Naive thymus-derived CD4-positive, alpha-beta T cell (primary cell): Measurements from ENCODE around the gene DDX17. TPM values are rescaled to one million over a fixed set of nuclear protein-coding genes. Genes with fewer than 3 reads are reported as not detected.

ENCODE experiments used
- ATAC-seq: fragments of 150-1000 bp; cut with Tn5 transposase; 2 replicates; pipeline ENCODE4 v1.10.0; 2021; ENCODE audit warnings: mild to moderate bottlenecking, moderate library complexity
- CTCF ChIA-PET: fragments of 350-600 bp; sonication (Branson Sonifier 250); formaldehyde crosslinking; loops from one replicate; lab custom pipeline; 2021; ENCODE audit warnings: antibody characterized with exemption; lab: Charles Lee
- POLR2A ChIA-PET: fragments of 350-600 bp; sonication (Branson Sonifier 250); formaldehyde crosslinking; loops from one replicate; lab custom pipeline; 2021; ENCODE audit warnings: antibody characterized with exemption, inconsistent platforms; lab: Charles Lee
- DNase-seq, 9 donors: peaks; one replicate each; pipeline versions ENCODE4 v3.0.0 to v3.0.0-alpha.2; 2020 to 2022; ENCODE audit warnings: mixed read lengths in 1 of 9
- H3K27ac ChIP-seq: one replicate; pipeline ENCODE4 v1.7.0; 2013; ENCODE audit warnings: mild to moderate bottlenecking, low read depth, low read length, moderate library complexity
- H3K27me3 ChIP-seq, 2 donors: one replicate each; pipeline ENCODE4 v1.7.0; 2013; ENCODE audit warnings: low read length in 2 of 2, mild to moderate bottlenecking in 2 of 2, moderate library complexity in 2 of 2; ENCODE audit not compliant: control insufficient read depth in 2 of 2, insufficient read depth in 2 of 2
- H3K36me3 ChIP-seq, 3 experiments: 1 replicate in 2 of 3; 2 replicates in 1 of 3; pipeline ENCODE4 v1.7.0; 2013; ENCODE audit warnings: low read length in 3 of 3, mild to moderate bottlenecking in 3 of 3, moderate library complexity in 1 of 3; ENCODE audit not compliant: insufficient read depth in 3 of 3, control insufficient read depth in 2 of 3
- H3K4me1 ChIP-seq, 2 donors: one replicate each; pipeline ENCODE4 v1.7.0; 2013; ENCODE audit warnings: low read length in 2 of 2, mild to moderate bottlenecking in 2 of 2, moderate library complexity in 1 of 2; ENCODE audit not compliant: control insufficient read depth in 2 of 2, insufficient read depth in 2 of 2
- H3K4me3 ChIP-seq: 2 replicates; pipeline ENCODE4 v1.7.0; 2013; ENCODE audit warnings: mild to moderate bottlenecking, low read length
- H3K9me3 ChIP-seq, 3 experiments: 1 replicate in 2 of 3; 2 replicates in 1 of 3; pipeline ENCODE4 v1.7.0; 2013; ENCODE audit warnings: low read length in 3 of 3; ENCODE audit not compliant: control insufficient read depth in 2 of 3
- H3K27ac Mint-ChIP-seq, 9 donors: one replicate each; pipeline ENCODE4 v1.8.0; 2020 to 2022; ENCODE audit warnings: mixed read lengths in 9 of 9, mild to moderate bottlenecking in 8 of 9, moderate library complexity in 5 of 9, inconsistent platforms in 2 of 9
- H3K27me3 Mint-ChIP-seq, 5 donors: one replicate each; pipeline ENCODE4 v1.8.0; 2021 to 2022; ENCODE audit warnings: mixed read lengths in 5 of 5, mild to moderate bottlenecking in 1 of 5
- H3K36me3 Mint-ChIP-seq, 5 donors: one replicate each; pipeline ENCODE4 v1.8.0; 2020 to 2022; ENCODE audit warnings: mixed read lengths in 5 of 5, mild to moderate bottlenecking in 3 of 5, inconsistent platforms in 1 of 5
- H3K4me1 Mint-ChIP-seq, 7 donors: one replicate each; pipeline ENCODE4 v1.8.0; 2020 to 2022; ENCODE audit warnings: mixed read lengths in 7 of 7, mild to moderate bottlenecking in 3 of 7, inconsistent platforms in 1 of 7
- H3K4me3 Mint-ChIP-seq, 10 donors: one replicate each; pipeline ENCODE4 v1.8.0; 2020 to 2022; ENCODE audit warnings: mild to moderate bottlenecking in 10 of 10, mixed read lengths in 10 of 10, moderate library complexity in 6 of 10, inconsistent platforms in 2 of 10
- H3K9me3 Mint-ChIP-seq, 11 donors: one replicate each; pipeline ENCODE4 v1.8.0; 2020 to 2022; ENCODE audit warnings: mixed read lengths in 11 of 11, mild to moderate bottlenecking in 4 of 11, inconsistent platforms in 1 of 11, moderate library complexity in 1 of 11
- intact Hi-C, 2 donors: fragments of 100-400 bp; cut with micrococcal nuclease; formaldehyde crosslinking; loops; one replicate each; pipeline ENCODE4 v1.15.1; 2023
- polyA plus RNA-seq, 2 donors: library from polyadenylated mRNA; unstranded; fragments of 300-500 nt; fragmentation: Illumina TruSeq; gene quantifications; one replicate each; pipeline ENCODE4 v1.2.3, GENCODE V29; 2021
- total RNA-seq, 6 experiments: library from RNA in 5 of 6; stranded (reverse) in 5 of 6; gene quantifications; 1 replicate in 5 of 6; 2 replicates in 1 of 6; pipeline ENCODE4 v1.2.3 and lab custom pipeline; 2021 to 2026

The DDX17 gene
- total and polyA plus RNA-seq, 7 experiments from 2014 or later, result 37.7 to 1,097 (median 652) TPM

GRCh38 chr22:38456841-38457699 lies 49.0 kb downstream of the DDX17 start:
- ATAC-seq (no peak), DNase-seq (no peak)
- POLR2A ChIA-PET, result no interaction called here
- Mint-ChIP-seq H3K4me1 (peaks cover 5 to 25% (median 19%) of the 10 kb centered on the region in 7 donors), H3K36me3 (peaks cover 0 to 3% (median 0%) of the 10 kb centered on the region in 5 donors), H3K27ac (peak overlapping the region in 2 of 9 donors; percentile 36 to 52), H3K9me3 (peaks cover 0 to 3% (median 0%) of the 10 kb centered on the region in 11 donors), H3K27me3 (peaks cover 59 to 77% (median 70%) of the 10 kb centered on the region in 5 donors), H3K4me3 (peak overlapping the region; percentile 53 to 85 (median 76))
- H3K27ac ChIP-seq, result no peak overlapping the region
- H3K9me3 ChIP-seq, result no peaks in the 10 kb centered on the region
- H3K27me3 ChIP-seq, result peaks cover 8 to 14% of the 10 kb centered on the region in 2 donors
- no peaks in the 10 kb centered on the region for H3K36me3 ChIP-seq
- CTCF ChIA-PET, result no interaction called here
- H3K4me1 ChIP-seq, result peaks cover 0 to 11% of the 10 kb centered on the region in 2 donors
- intact Hi-C loops, result no loop called here
- no peak overlapping the region for H3K4me3 ChIP-seq

- Mint-ChIP-seq H3K9me3 (peaks cover 0 to 3% (median 0%) of the 10 kb centered on the region in 11 donors), H3K36me3 (peaks cover 0 to 3% (median 0%) of the 10 kb centered on the region in 5 donors), H3K4me1 (peaks cover 5 to 19% (median 15%) of the 10 kb centered on the region in 7 donors), H3K27ac (peak overlapping the region in 2 of 9 donors; percentile 36 to 52), H3K27me3 (peaks cover 59 to 76% (median 72%) of the 10 kb centered on the region in 5 donors), H3K4me3 (peak overlapping the region; percentile 53 to 85 (median 76))
- peaks cover 0 to 6% of the 10 kb centered on the region in 2 donors for H3K4me1 ChIP-seq
- DNase-seq (no peak), ATAC-seq (no peak)
- H3K4me3 ChIP-seq, result no peak overlapping the region
- POLR2A ChIA-PET, result no interaction called here
- peaks cover 5 to 14% of the 10 kb centered on the region in 2 donors for H3K27me3 ChIP-seq
- no peaks in the 10 kb centered on the region for H3K9me3 ChIP-seq
- H3K36me3 ChIP-seq, result no peaks in the 10 kb centered on the region
- H3K27ac ChIP-seq, result no peak overlapping the region
- CTCF ChIA-PET, result no interaction called here
- intact Hi-C loops, result no loop called here
These were observed 49.8 kb downstream of the DDX17 start for GRCh38 chr22:38456272-38456835.

DNA sequence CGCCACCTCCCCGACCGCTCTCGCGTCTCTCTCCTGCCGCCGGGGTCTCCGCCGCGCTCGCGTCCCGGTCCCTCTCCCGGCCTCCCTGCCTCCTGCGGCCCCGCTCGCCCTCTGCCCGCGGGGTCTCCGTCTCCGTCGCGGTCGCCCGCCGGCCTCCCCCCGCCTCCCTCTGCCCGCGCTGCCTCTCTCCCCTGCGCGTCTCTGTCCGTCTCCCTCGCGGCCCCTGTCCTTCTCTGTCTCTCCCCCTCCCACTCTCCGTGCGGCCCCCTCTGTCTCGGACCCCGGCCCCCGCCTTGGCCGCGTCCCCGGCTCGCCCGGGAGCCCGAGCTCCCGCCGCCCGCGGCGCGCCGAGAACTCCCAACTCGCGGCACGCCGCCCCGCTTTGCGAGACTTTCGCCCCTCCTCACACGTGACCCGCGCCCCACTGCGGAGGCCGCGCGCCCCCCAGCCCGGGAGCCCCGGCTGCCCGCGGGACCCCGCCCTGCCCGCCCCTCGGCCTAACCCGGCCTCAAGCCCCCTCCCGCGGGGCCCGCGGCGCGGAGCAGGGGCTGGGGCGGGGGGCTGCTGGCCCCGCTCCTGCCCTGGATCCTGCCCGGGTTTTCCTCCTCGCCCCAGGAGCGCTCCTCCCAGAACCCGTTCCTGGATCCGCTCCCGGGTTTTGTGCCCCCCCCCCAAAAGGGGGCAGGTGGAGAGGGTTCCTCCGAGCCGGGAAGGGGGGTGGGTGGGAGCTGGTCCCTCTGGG lies 50.4 kb downstream of the DDX17 start:
- Histone ChIP-seq H3K36me3 (no peaks in the 10 kb centered on the region), H3K27me3 (peaks cover 5 to 14% of the 10 kb centered on the region in 2 donors), H3K4me1 (peaks cover 0 to 5% of the 10 kb centered on the region in 2 donors), H3K9me3 (no peaks in the 10 kb centered on the region), H3K4me3 (no peak overlapping the region), H3K27ac (no peak overlapping the region)
- ChIA-PET CTCF (no interaction called here), POLR2A (no interaction called here)
- Mint-ChIP-seq H3K4me1 (peaks cover 5 to 18% (median 15%) of the 10 kb centered on the region in 7 donors), H3K27ac (no peak overlapping the region), H3K9me3 (peaks cover 0 to 3% (median 0%) of the 10 kb centered on the region in 11 donors), H3K4me3 (peak overlapping the region in 5 of 10 donors; percentile 20 to 84 (median 73)), H3K36me3 (peaks cover 0 to 3% (median 0%) of the 10 kb centered on the region in 5 donors), H3K27me3 (peaks cover 62 to 81% (median 72%) of the 10 kb centered on the region in 5 donors)
- ATAC-seq (peak; percentile 34), DNase-seq (peak in 1 of 9 donors; percentile 12)
- intact Hi-C loops, result no loop called here

- POLR2A ChIA-PET, result no interaction called here
- Mint-ChIP-seq H3K9me3 (peaks cover 0 to 3% (median 0%) of the 10 kb centered on the region in 11 donors), H3K4me3 (peak within 1 kb of the TSS; percentile 70 to 88 (median 84)), H3K27ac (peak within 1 kb of the TSS in 1 of 9 donors; percentile 81), H3K36me3 (peaks cover 0 to 3% (median 0%) of the 10 kb centered on the region in 5 donors), H3K4me1 (peaks cover 5 to 15% (median 14%) of the 10 kb centered on the region in 7 donors), H3K27me3 (peaks cover 56 to 81% (median 72%) of the 10 kb centered on the region in 5 donors)
- CTCF ChIA-PET, result no interaction called here
- H3K36me3 ChIP-seq, result no peaks in the 10 kb centered on the region
- DNase-seq (no peak), ATAC-seq (no peak)
- H3K27ac ChIP-seq, result no peak within 1 kb of the TSS
- peaks cover 5 to 14% of the 10 kb centered on the region in 2 donors for H3K27me3 ChIP-seq
- H3K4me3 ChIP-seq, result peak within 1 kb of the TSS; percentile 43
- no peaks in the 10 kb centered on the region for H3K9me3 ChIP-seq
- peaks cover 0 to 5% of the 10 kb centered on the region in 2 donors for H3K4me1 ChIP-seq
- intact Hi-C loops, result no loop called here
These were observed 51.0 kb downstream of the DDX17 start, which contains the start of gene KCNJ4 for GRCh38 chr22:38455076-38455529. Gene KCNJ4 (minus strand): TSS chr22:38455199. CDS start chr22:38428132, 27,067 bp downstream.

DNA sequence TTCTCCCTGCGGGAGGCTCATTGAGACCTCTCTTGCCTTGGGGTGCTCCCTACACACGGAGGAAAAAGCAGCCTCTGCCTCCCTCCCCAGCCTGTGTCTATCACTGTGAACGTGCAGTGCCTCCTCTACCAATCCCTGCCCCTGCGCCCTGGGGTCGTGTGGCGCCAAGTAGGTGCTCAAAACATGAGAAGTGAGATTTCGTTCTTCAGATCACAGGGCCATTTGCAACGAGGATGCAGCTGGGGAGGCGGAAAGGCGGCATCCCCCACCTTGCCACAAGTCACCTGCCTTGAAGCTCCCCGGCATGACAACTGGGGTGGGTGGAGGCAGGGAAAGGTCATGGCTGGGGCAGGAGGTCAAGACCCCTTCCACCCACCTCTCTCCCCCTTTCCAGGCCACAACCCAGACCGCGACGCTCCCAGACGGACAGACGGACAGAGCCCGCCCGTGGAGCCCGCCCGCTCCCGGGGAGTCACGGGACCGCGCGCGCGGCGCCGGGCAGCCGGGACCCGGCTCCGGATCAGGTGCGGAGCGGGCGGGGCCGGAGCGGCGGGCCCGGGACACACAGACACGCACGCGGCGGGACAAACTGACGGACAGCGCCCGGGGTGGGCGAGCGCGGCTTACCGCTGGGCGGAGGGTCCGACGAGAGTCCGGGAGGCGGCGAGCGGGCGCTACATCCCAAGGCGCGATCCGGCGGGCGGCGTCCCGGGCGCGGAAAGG lies 51.6 kb downstream of the DDX17 start:
- DNase-seq (peak in 4 of 9 donors; percentile 22 to 39 (median 26)), ATAC-seq (peak; percentile 36)
- H3K36me3 Mint-ChIP-seq, result peaks cover 0 to 3% (median 0%) of the 10 kb centered on the region in 5 donors
- peak overlapping the region; percentile 70 to 88 (median 84) for H3K4me3 Mint-ChIP-seq
- peaks cover 5 to 15% (median 14%) of the 10 kb centered on the region in 7 donors for H3K4me1 Mint-ChIP-seq
- Histone ChIP-seq H3K27me3 (peaks cover 5 to 14% of the 10 kb centered on the region in 2 donors), H3K4me1 (peaks cover 0 to 5% of the 10 kb centered on the region in 2 donors), H3K4me3 (peak overlapping the region; percentile 43), H3K36me3 (no peaks in the 10 kb centered on the region), H3K27ac (no peak overlapping the region), H3K9me3 (no peaks in the 10 kb centered on the region)
- peaks cover 0 to 3% (median 0%) of the 10 kb centered on the region in 11 donors for H3K9me3 Mint-ChIP-seq
- ChIA-PET POLR2A (no interaction called here), CTCF (no interaction called here)
- intact Hi-C loops, result no loop called here
- peaks cover 56 to 84% (median 74%) of the 10 kb centered on the region in 5 donors for H3K27me3 Mint-ChIP-seq
- peak overlapping the region in 1 of 9 donors; percentile 81 for H3K27ac Mint-ChIP-seq
